Measurements from ENCODE around the gene RAB13.

Gene RAB13

DNA sequence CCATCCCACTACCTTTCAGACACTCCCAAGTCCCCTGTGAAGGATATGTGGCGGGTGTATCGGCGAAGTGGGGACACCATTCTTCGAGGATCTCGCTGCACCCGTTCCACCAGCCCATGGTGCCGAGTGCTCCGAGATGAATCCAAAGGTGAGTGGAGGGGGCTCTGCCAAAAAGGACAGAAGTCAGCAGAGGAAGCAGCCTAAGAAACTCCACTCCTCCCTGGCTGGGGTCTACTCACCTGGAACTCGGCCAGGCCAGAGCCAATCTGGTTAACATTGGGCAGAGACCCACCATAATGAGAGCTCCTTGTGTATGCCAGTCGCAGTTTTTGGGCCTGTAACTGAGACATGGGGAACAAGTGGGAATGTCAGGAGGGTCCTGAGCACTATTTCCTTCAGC lies 31.3 kb downstream of the RAB13 start:
- DNase-seq, result no peak

DNA sequence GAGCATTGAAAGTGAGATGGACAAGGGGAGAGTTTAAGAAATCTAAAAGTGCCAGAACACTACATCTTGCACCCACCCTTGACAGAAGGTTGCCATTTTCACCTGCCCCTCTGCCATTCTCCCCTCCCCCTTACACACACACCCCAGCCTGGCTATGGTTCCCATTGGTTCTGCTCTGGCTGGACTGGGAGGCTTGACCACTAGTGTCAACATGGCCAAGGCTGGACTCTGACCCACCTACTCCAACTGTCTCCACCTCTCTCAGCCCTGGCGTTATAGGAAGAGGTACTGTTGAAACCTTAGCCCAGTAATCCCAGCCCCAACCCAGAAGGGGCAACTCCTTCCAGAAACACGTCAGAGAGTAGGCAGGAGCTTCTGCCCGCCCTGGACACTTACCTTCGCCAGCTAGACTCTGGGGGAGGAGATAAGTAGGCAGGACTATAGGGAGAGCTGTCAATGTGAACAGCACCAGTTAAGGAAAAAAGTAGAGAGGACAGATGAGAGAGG lies 32.2 kb downstream of the RAB13 start:
- no peak for DNase-seq

DNA sequence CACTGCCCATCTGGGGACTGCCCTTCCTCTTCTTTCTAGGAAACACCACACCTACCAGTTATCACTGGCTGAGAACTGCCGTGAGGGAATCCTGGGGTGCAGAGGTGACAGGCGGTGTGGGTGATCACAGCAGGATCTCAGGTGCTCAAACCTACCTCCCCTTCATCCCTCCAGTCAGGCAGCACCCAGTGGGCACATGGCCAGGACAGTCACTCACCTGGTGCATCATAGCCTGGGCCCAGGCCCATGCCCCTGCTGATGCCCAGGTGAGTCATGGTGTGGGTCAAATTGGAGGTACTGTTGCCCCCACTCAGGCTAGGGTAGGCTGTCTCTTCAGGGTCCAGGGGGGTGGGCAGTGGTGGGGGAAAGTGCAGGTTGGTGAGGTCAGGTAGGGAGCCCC lies 34.3 kb downstream of the RAB13 start:
- DNase-seq, result no peak

- no peak for DNase-seq
Observed at GRCh38 chr1:153951183-153951582, 35.0 kb downstream of the RAB13 start.

GRCh38 chr1:153946622-153947241 lies 39.4 kb downstream of the RAB13 start, which contains the start of gene DENND4B:
DENND4B (minus strand) TSS chr1:153946718; CDS start chr1:153944374, 2,344 bp downstream.
- DNase-seq, result peak; percentile 84

DNA sequence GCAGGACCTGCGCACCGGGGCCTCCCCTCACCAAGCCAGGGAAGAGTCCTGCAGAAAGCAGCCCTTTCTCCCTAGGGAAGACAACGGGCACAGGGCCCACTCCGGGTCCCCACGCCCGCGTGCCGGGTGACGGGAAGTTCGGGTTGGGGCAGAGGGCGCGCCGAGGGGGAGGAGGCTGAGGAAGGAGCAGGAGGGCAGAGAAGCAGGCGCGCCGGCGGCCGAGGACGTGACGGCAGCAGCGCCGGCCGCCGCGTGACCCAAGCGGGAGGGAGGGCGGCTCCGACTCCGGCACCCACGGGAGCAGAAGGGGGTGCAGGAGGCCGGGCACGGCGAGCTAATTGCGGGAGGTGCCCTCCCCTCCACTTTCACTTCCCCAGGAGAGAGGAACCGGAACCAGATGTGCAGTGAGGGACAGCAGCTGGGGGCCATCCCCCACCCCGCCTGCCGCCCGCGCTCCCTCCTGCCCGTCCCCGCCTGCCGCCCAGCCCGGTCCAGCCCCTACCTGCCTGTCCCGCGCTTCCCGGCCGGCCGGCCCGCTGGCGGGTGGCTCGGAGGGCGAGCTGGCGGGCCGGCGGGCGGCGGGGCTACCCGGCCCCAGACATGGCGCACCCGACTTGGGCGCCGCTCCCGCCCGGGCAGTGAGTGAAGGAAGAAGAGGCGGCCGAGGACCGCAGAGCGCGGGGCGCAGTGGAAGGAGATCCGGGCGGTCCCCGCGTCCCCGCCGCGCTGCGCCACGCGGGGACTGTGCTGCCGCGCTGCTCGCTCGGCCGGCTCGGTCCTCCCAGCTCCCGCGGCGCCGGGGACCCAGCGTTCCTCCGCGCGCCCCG lies 40.1 kb downstream of the RAB13 start:
- peak; percentile 74 for DNase-seq

- DNase-seq, result peak; percentile 63
Observed at GRCh38 chr1:153945131-153945794, 40.9 kb downstream of the RAB13 start.

- DNase-seq, result no peak
Observed at GRCh38 chr1:153944827-153945117, 41.4 kb downstream of the RAB13 start.

DNA sequence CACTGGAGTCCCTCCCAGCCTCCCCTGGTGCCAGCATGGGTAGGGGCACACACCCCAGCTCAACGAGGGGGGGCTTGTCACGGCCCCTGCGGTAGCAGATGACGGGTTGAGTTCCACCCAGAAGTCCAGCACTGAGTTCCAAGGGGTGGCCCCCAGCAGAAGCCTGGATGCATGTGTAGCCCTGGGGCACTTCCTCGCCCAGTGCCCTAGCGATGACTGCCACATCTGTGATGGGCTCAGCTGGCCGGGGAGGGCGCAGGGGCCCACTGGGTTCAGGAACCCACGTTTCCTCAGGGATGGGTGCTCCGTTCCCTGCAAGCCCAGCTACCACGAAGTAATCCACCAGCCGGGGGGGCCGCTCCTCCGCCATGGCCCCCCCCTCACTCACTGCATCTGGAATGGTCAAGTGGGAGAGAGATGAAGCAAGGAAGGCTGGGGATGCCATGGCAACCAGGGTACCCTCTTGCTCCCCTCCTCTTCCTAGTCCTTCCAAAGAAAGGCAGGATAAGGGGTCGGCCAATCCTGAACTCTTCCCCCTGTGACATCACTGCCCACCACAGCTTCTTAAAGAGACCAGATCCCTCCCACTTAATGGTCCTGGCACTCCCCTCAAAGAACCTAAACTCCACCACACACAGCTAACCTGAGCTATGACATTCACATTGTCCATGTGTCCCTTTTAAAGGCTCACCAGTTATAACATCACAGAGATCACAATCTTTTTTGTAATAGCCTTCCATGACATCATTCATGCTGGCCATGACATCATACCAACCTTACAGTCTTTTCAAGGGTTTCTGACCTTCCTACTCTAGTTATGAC lies 41.9 kb downstream of the RAB13 start:
- peak; percentile 40 for DNase-seq

GRCh38 chr1:153942766-153943549 lies 43.2 kb downstream of the RAB13 start:
- DNase-seq, result no peak

DNA sequence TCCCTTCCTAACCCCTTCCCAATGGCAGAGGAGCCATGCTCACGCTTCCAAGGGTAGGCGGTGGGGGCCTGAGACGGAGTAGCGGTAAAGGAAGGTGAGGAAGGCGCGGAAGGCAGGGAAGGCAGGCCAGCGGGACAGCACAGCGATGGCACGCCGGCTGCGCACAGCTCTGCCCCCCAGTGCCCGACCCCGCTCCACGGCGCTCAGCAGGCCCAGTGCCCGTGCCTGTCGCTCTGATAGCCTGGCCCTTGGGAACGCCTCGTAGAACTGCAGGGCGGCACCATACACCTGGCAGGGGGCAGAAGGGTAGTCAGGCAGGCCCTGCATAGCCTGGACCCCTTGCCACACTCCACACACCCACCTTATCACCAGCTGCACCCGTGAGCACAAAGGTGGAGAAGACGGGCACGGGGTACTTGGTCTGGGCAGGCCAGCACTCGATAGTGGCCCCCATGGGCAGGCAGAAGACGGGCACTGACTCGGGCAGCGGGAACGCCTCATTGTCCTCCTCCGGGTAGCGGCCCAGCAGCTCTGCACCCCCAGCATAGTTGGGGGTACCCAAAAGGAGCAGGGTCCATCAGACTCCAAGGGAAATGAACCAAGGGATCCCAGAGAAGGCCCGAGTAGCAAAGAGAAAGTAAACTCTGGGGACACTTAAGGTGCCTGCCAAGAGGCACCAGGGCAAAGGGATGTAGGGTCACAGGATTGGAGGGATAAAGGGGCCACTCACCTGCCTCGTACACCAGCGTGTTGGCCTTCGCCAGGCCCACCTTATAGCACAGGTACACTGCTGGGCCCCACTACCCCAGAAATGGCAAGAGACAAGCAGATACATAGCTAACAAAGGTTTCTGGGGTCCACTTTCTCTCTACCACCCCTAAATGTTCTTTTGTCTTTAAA lies 44.1 kb downstream of the RAB13 start:
- no peak for DNase-seq

DNA sequence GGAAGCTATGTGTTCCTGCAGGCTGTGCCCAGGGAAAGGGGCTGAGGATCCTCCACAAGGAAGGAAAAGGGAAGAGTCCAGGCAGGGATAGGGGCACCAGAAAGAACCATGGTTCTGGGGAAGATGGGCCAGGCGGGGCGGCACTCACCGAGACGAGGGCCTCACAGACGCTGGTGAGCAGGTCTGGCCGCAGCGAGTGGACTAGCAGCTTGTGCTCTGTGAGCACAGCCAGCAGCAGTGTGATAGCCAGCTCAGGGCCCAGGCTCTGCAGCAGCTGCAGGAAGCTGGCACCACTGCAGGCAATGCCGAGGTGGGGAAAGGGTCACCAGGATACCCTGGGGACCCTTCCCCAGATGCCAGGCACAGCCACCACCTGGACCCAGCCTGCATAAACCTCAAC lies 45.4 kb downstream of the RAB13 start:
- no peak for DNase-seq

DNA sequence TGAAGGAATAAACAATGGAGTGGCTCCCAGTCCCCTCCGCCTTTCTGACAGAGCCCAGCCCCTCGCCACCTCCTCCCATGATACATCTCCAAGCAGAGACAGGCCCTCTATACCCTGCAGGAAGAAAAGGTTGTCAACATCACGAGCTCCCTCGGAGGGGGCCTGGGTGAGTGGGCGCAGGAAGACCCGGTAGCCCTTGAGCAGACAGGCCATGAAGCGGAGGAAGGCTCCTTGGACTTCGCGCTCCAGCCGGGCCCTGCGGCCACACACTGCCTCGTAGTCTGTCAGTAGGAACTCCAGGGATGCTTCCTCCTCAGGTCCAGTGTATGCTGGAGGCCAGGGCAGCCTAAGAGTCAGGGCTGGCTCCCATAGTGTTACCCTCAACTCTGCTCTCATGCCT lies 46.7 kb downstream of the RAB13 start:
- DNase-seq, result no peak

DNA sequence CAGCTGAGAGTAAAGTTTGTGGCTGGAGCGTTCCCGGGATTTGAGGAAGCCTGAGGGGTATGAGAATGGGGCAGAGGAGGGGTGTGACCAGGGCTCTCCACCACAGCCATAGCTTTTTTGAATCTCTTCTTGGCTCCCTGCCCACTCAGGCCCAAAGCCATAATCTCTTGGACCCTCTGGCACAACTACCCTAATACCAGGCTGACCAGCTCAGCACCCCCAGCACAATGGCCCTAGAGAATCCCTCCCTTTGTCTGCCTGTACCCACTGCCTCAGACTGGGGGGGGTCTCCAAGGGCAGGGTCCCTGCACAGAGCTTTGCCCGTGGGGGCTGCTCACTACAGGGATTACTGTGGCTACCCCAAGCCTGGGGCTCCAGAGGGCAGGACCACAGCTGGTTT lies 47.1 kb downstream of the RAB13 start:
- DNase-seq, result no peak

GRCh38 chr1:153937331-153937730 lies 48.8 kb downstream of the RAB13 start:
- DNase-seq, result no peak

GRCh38 chr1:153936011-153936802 lies 49.9 kb downstream of the RAB13 start:
- no peak for DNase-seq

- no peak for DNase-seq
Observed at GRCh38 chr1:153934746-153935145, 51.4 kb downstream of the RAB13 start.

GRCh38 chr1:153933955-153934354 lies 52.2 kb downstream of the RAB13 start:
- DNase-seq, result no peak

- DNase-seq, result no peak
Observed at GRCh38 chr1:153933430-153933829, 52.7 kb downstream of the RAB13 start.
